Dendritic cell treated with granulocyte-macrophage colony-stimulating factor and Interleukin-4, amounts not matched to agents 40 ng/mL and 50 ng/mL, for 4 days (primary cell): Measurements from ENCODE around the gene EP400.
A peak's percentile ranks its signal among the peaks of the same experiment; 100 is the strongest.
"Not testable (repeated sequence)": the region's sequence is repeated elsewhere in the genome, so short reads cannot be mapped to it uniquely, and the experiment has no call there.

Experiments used
- H3K27ac Mint-ChIP-seq: one replicate; pipeline ENCODE4 v1.8.0; 2022; ENCODE audit warnings: mild to moderate bottlenecking, mixed read lengths
- H3K27me3 Mint-ChIP-seq: one replicate; pipeline ENCODE4 v1.8.0; 2022; ENCODE audit warnings: mild to moderate bottlenecking, mixed read lengths
- H3K36me3 Mint-ChIP-seq: one replicate; pipeline ENCODE4 v1.8.0; 2022; ENCODE audit warnings: low read depth, mixed read lengths
- H3K4me1 Mint-ChIP-seq: one replicate; pipeline ENCODE4 v1.8.0; 2022; ENCODE audit warnings: low read depth, mixed read lengths
- H3K4me3 Mint-ChIP-seq: one replicate; pipeline ENCODE4 v1.8.0; 2022; ENCODE audit warnings: mild to moderate bottlenecking, moderate library complexity, mixed read lengths
- H3K9me3 Mint-ChIP-seq: one replicate; pipeline ENCODE4 v1.8.0; 2022; ENCODE audit warnings: mixed read lengths
- intact Hi-C: fragments of 100-400 bp; cut with micrococcal nuclease; formaldehyde crosslinking; loops from one replicate; pipeline ENCODE4 v1.15.0; 2022

The EP400 gene

DNA sequence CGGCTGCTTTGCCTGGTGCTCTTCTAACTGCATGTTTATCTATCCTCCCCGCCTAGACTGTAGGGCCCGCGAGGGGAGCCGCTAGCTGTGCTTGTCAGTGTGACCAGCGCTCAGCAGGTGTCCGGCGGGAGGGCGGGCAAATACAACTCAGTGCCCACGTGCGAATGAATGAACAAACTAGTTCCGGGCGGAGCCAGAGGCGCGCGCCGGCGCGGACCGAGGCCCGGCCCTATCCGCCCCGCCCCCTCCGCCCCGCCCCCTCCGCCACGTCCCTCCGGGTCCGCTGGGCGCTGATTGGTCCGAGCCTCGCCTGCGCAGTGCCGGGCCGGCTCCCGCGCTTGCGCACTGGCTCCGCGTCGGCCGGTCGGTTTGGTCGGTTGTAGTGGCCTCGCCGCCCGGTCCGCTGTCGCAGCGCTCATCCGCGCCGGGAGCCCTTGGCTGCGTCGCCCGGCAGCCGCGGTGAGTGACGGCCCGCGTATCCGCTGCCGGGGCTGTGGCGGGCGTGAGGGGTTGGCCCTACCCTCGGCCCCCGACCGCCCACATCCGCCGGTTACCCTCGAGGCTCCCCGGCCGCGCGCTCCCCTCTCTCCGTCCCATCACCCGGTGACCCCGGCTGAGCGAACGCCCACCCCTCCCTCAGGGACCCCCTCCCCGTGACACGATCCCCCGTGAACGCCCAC is 134.3 kb downstream of the EP400 start:
- peaks cover 22% of the 10 kb centered on the region for H3K4me1 Mint-ChIP-seq
- H3K9me3 Mint-ChIP-seq, result no peaks in the 10 kb centered on the region
- peak overlapping the region; percentile 95 for H3K27ac Mint-ChIP-seq
- no peaks in the 10 kb centered on the region for H3K27me3 Mint-ChIP-seq
- peaks cover 26% of the 10 kb centered on the region for H3K36me3 Mint-ChIP-seq
- intact Hi-C loops, result no loop called here
- peak overlapping the region; percentile 96 for H3K4me3 Mint-ChIP-seq

DNA sequence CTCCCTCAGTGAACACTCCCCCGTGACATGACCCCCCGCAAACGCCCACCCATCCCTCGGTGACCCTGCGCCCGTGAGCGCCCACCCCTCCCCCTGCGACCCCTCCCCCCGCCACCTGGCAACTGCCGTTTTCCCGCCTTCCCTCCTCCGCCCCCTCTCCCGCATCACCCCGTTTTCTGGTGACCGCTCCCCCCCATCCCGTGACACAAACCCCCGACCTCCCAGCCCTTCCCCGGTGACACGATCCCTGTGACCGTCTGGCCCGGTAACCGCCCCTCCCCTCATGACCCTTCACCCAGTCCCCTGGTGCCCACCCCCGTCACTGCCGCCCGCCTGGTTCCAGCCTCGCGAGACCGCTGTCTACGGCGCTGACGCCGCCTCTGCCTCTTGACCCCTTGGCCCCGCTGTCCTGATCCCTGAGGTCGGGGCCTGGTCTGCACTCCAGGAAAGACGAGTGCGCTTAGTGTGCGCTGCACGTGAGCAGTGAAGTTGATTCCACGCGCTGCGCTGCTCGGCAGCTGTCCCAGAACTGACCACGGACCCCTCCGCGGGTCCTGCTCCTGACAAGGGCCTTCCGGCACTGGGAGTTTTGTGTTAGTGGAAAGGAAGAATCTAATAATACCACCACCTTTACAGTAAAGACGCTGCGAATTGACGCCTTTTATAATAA is 135.0 kb downstream of the EP400 start:
- no peaks in the 10 kb centered on the region for H3K27me3 Mint-ChIP-seq
- H3K27ac Mint-ChIP-seq, result peak overlapping the region; percentile 95
- no peaks in the 10 kb centered on the region for H3K9me3 Mint-ChIP-seq
- peak overlapping the region; percentile 96 for H3K4me3 Mint-ChIP-seq
- intact Hi-C loops, result no loop called here
- H3K36me3 Mint-ChIP-seq, result peaks cover 19% of the 10 kb centered on the region
- peaks cover 28% of the 10 kb centered on the region for H3K4me1 Mint-ChIP-seq

DNA sequence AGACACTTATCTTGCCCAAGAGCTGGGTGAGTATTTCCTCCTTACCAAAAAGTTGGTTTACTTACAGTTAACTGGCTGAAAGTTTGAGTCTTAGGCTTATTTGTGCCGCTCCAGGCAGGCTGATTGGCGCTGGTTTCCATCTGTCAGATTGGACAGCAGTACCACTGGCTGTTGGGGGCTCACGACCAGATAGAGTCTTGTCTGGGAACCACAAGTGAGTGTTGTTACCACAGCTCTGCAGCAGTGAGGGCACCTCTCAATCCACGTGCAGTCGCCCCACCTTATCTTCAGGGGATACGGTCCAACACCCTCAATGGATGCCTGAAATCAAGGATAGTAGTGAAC is 135.5 kb downstream of the EP400 start:
- Mint-ChIP-seq H3K27ac (peak overlapping the region; percentile 95), H3K9me3 (no peaks in the 10 kb centered on the region), H3K4me1 (peaks cover 33% of the 10 kb centered on the region), H3K4me3 (peak overlapping the region; percentile 96), H3K36me3 (peaks cover 17% of the 10 kb centered on the region), H3K27me3 (no peaks in the 10 kb centered on the region)
- intact Hi-C loops, result no loop called here

DNA sequence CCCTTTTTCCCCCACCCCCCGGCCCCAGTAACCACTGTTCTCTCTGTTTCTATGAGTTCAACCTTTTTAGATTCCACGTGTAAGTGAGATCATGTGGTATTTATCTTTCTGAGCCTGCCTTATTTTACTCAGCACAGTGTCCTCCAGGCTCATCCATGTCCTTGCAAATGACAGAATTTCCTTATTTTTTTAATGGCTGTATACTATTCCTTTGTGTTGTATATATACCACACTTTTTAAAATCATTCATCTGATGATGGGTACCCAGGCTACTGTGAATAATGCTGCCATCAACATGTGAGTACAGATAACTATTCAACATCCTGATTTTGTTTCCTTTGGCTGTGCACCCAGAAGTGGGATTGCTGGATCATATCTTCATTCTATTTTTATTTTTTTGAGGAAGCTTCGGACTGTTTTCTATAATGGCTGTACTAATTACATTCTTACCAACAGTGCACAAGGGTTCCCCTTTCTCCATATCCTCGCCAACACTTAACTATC is 139.7 kb downstream of the EP400 start:
- intact Hi-C loops, result no loop called here
- Mint-ChIP-seq H3K9me3 (no peaks in the 10 kb centered on the region), H3K4me3 (no peak overlapping the region), H3K27me3 (no peaks in the 10 kb centered on the region), H3K27ac (no peak overlapping the region), H3K36me3 (peaks cover 27% of the 10 kb centered on the region), H3K4me1 (peaks cover 30% of the 10 kb centered on the region)

DNA sequence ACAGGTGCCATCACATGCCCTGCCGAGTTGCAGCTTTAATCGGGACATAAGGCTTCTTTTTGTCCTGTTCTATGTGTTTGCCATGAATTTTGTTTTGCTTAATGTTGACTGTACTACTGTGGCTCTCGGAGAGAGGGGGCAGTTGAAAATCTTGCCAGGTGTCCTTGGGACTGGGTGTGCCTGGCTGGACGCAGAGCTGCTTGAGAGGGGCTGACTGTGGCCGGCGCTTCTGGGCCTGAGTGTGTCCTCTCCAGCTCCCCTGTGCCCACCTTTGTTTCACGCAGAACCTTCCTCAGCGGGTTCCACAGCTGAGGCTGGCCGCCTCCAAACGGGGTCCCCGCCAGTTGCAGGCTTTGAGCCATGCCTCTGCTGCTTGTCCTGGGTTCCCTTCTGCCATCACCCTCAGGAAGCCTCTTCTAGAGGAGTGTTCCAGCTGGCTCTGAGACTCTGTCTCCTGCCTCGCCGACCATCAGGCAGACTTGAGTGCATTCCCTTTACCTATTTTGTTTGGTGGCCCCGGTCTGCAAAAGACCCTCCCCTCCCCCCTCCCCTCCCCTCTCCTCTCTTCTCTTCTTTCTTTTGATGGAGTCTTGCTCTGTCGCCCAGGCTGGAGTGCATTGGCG is 144.6 kb downstream of the EP400 start:
- H3K27me3 Mint-ChIP-seq, result no peaks in the 10 kb centered on the region
- H3K36me3 Mint-ChIP-seq, result peaks cover 48% of the 10 kb centered on the region
- intact Hi-C loops, result no loop called here
- no peak overlapping the region for H3K4me3 Mint-ChIP-seq
- peak overlapping the region; percentile 61 for H3K27ac Mint-ChIP-seq
- peaks cover 9% of the 10 kb centered on the region for H3K9me3 Mint-ChIP-seq
- peaks cover 26% of the 10 kb centered on the region for H3K4me1 Mint-ChIP-seq

DNA sequence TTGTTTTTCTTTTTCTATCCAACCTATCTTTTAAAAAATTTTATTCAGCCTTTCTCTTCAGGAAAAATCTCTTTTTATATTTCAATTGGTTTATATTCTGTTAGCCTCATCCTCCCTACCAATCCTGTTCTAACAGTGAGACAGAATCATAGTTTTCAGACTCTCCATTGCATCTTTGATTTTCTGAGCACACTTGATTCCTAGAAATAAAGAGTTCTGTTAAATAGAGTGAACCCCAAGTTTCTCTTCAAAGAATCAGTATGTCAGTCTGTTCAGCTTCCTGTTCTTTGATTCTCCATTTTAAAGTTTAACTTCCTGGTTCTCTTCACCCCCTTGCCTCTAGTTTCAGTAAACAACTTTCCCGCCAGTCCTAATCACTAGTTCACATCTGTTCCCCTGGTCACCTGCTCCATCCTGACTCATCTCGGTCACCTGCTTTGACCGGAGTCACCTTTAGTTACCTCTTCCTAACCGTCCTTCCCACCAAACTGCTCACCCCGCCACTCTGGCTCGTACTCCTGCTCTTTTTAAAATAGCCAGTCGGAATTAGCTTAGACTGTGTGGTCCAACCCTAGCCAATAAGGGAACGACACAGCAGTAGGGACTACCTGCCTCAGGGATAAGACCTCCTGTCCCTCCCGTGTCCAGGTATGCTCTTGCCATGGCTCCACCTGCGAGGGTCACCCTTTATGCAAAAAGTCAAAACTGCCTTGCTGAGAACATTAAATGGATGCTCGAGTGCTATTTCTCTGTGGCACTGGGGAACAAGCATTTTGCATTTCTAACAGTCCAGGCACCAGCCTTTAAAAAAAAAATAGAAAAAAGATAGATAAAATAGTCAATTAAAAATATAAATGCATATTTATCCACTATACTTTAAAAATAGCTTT is 146.0 kb downstream of the EP400 start:
- Mint-ChIP-seq H3K4me1 (peaks cover 16% of the 10 kb centered on the region), H3K36me3 (peaks cover 61% of the 10 kb centered on the region), H3K27ac (peak overlapping the region; percentile 43), H3K4me3 (no peak overlapping the region), H3K27me3 (no peaks in the 10 kb centered on the region), H3K9me3 (peaks cover 9% of the 10 kb centered on the region)
- intact Hi-C loops, result no loop called here

DNA sequence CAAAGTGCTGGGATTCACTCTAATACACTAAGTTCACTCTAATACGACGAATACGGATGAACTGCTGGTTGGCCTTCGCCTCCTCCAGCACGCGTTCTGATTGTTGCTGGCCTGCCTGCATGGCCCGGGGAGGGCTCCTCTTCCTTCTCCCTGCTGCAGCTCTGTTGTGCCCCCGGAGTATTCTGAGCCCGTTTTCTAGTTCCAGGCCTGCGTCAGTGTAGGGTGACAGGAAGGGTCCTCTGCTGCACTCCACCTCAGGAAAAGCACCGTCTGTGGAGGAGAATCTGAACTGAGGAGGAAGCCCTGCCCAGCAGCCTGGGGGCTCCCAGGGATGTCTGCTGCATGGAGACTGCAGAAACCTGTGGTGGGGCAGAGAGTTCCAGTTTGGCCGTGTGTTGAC is 150.0 kb downstream of the EP400 start:
- Mint-ChIP-seq H3K4me3 (no peak overlapping the region), H3K36me3 (peaks cover 40% of the 10 kb centered on the region), H3K27ac (no peak overlapping the region)

DNA sequence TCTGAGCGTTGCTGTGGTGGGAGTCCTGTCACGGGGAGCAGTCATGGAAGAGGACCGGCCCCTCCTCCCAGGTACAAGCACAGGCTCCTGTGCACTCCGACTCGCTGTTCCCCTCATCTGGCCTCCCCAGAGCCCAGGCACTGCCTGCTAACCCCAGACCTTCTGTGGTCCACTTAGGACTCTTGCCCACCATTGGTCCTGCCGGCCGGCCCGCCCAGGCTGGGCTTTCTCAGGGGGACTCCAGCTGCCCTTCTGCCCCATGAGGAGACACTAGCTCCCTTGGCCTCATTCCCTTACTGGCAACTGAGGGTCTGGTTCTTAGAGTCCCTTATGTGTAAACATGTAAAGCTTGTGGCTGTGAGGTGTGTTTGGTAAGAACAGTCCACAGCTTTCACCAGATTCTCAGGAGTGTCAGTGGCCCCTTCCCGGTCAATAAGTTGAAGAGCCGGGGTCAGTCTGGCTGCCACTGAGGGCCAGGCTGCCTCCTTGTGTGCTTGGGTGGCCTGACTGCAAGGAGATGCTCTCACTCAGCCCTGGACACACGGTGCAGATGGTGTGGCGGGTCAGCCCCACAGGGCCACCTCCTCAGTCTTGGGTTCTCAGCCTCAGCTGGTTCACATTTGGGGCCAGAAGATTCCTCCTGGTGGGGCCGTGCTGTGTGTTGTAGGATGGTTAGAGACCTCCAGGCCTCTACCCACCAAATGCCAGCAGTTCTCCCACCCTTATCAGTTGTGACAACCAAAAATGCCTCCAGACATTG is 150.7 kb downstream of the EP400 start:
- Mint-ChIP-seq H3K27ac (no peak overlapping the region), H3K4me1 (peaks cover 11% of the 10 kb centered on the region), H3K9me3 (peaks cover 7% of the 10 kb centered on the region), H3K4me3 (no peak overlapping the region), H3K27me3 (no peaks in the 10 kb centered on the region), H3K36me3 (peaks cover 46% of the 10 kb centered on the region)
- intact Hi-C loops, result no loop called here

More for the DNA sequence above, 150.0 kb downstream of the EP400 start:
- Mint-ChIP-seq H3K9me3 (peaks cover 9% of the 10 kb centered on the region), H3K4me1 (peaks cover 16% of the 10 kb centered on the region), H3K27me3 (no peaks in the 10 kb centered on the region)
- intact Hi-C loops, result no loop called here

DNA sequence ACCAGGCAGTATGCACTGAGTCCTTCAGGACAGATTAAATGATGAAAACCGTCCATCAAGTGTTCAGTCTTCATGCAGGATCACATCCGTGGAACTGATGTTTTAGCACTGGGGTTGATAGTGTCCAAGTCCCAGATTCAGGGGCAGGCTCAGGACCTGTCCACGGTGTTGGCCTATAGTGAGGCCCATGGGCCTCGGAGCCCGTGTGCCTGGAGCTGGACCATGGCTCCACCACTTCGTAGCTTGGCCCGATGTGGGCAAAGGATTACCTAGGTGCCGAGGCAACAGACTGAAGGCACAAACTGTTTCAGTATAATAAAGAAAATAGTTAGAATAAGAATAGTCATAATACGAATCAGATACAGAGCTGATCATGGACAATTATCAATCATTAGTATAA is 152.6 kb downstream of the EP400 start:
- Mint-ChIP-seq H3K4me1 (peaks cover 5% of the 10 kb centered on the region), H3K36me3 (peaks cover 35% of the 10 kb centered on the region), H3K9me3 (no peaks in the 10 kb centered on the region), H3K27me3 (no peaks in the 10 kb centered on the region), H3K27ac (no peak overlapping the region), H3K4me3 (no peak overlapping the region)
- intact Hi-C loops, result no loop called here

DNA sequence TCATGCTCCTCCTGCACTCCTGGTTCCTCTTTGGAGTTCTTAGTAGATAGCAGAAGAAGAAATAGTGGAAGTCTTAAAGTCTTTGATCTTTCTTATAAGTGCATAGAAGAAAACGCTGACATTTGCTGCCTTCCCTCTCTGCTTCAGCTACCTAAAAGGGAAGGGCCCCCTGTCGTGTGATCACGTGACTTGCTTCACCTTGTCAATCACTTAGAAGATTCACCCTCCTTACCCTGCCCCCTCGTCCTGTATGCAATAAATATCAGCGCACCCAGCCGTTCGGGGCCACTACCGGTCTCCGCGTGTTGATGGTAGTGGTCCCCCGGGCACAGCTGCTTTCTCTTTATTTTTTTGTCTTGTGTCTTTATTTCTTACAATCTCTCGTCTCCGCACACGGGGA is 153.3 kb downstream of the EP400 start:
- Mint-ChIP-seq H3K36me3 (peaks cover 35% of the 10 kb centered on the region), H3K27ac (peak overlapping the region; percentile 11)
- intact Hi-C loops, H3K4me3 Mint-ChIP-seq, H3K9me3 Mint-ChIP-seq, H3K4me1 Mint-ChIP-seq, H3K27me3 Mint-ChIP-seq: not testable (repeated sequence)

DNA sequence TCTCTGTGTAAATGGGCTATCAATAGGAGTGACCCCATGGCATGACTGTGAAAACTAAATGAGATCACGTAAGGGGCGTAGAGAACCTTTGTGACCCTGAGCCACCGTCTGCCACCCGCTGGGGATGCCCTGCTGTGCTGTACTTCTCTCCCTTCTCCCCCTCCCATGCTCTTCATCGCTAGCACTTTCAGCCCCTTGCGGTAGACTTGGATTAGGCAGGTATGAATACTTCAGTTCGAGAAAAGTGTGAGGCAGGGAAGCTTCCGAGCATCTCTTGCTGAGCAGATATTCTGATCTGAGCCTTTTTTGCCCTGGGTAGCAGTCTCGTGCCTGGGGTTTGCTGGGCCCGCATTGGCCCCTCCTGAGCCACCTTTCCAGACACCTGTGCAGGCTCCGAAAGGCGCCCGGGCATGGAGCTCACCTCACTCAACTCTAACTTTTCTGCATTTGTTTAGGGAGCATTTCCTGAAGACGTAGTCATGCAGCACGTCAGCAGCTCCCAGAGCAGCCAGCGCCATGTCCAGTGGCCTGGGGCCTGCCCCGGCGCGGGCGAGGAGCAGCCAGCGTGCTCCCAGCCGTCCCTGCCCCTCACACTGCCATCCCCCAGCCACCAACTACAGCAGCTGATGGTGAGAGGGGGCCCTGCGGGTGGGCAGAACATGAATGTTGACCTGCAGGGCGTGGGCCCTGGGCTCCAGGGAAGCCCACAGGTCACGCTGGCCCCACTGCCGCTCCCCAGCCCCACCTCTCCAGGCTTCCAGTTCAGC is 154.0 kb downstream of the EP400 start:
- Mint-ChIP-seq H3K27me3 (no peaks in the 10 kb centered on the region), H3K4me3 (no peak overlapping the region), H3K36me3 (peaks cover 41% of the 10 kb centered on the region), H3K27ac (peak overlapping the region; percentile 11), H3K9me3 (no peaks in the 10 kb centered on the region), H3K4me1 (peaks cover 5% of the 10 kb centered on the region)
- intact Hi-C loops, result no loop called here

DNA sequence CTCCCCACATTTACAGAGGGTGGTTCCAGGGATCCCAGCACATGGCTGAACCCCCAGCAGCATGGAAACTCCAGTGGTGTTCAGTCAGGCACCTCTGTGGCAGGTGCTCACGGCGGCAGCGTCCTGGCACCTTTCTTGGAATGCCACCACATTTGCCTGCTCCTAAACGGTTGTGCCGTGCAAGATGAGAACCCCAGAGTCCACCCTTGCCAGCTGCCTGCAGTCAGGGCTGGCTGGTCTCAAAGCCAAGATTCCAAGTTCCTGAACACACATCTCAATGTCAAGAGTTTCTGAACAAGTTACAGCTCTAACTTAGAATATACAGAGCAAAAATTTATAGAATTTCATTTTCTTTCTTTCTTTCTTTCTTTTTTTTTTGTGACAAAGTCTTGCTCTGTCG is 155.7 kb downstream of the EP400 start:
- Mint-ChIP-seq H3K27me3 (no peaks in the 10 kb centered on the region), H3K4me1 (peaks cover 5% of the 10 kb centered on the region), H3K9me3 (no peaks in the 10 kb centered on the region), H3K27ac (no peak overlapping the region), H3K4me3 (no peak overlapping the region), H3K36me3 (peaks cover 45% of the 10 kb centered on the region)
- intact Hi-C loops, result no loop called here

DNA sequence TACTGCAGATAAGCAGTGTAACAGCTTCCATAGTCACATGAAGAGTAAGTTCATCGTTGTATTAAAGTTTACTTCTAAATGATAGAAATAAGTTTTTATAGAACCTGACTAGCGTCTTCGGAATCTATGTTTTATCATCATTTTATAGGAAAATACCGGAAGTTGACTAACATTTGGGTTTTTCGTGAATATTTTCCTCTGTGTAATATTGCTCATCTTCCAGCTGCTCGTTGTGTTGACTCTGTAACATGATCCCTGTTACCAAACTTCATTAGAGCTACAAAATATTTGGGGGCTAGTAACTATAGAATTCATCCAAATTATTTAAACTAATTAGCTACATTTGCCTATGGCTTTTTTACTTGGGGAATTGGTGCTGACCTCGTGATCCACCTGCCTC is 157.2 kb downstream of the EP400 start:
- no peaks in the 10 kb centered on the region for H3K27me3 Mint-ChIP-seq
- peaks cover 58% of the 10 kb centered on the region for H3K36me3 Mint-ChIP-seq
- H3K9me3 Mint-ChIP-seq, result no peaks in the 10 kb centered on the region
- no peak overlapping the region for H3K27ac Mint-ChIP-seq
- H3K4me3 Mint-ChIP-seq, result no peak overlapping the region
- peaks cover 5% of the 10 kb centered on the region for H3K4me1 Mint-ChIP-seq
- intact Hi-C loops, result no loop called here
